Measurements from ENCODE around the gene MYH9.

MYH9 gene

DNA sequence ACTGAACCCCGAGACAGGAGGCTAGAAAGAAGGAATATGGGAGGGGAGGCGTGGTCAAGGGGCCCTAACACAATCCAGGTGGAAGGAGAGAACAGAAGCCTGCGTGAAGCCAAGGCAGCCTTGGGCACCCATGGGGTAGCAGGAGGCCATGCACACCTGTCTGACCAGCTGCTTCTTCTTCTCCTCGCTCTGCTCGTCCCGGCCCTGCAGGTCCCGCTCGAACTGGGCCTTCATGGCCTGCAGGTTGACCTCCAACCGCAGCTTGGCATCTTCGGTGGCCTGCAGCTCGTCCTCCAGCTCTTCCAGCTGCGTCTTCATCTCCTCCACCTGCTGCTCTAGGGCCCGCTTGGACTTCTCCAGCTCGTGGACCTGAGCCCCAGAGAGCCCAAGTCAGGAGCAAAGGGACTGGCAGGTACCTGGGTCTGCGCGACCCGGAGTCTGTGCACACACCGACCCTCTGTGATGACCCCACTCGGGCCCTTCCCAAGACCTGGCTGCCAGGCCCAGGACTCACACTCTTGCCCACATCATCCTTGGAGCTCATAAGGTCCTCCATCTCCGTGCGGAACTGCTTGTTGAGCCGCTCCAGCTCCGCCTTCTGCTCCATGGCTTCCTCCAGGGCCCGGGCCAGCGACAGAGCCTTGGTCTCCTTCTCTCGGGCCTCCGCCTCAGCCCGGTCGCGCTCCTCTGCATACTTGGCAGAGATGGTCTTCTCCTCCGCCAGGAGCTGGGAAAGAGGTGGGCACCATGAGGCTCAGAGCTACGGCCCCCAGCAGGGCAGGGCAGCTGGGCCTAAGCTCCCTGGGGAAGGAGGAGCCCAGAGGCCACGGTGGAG is 99.0 kb downstream of the MYH9 start:
- DNase-seq (ENCODE audit: low read depth): no peak
- TF ChIP-seq, protein P1, sequence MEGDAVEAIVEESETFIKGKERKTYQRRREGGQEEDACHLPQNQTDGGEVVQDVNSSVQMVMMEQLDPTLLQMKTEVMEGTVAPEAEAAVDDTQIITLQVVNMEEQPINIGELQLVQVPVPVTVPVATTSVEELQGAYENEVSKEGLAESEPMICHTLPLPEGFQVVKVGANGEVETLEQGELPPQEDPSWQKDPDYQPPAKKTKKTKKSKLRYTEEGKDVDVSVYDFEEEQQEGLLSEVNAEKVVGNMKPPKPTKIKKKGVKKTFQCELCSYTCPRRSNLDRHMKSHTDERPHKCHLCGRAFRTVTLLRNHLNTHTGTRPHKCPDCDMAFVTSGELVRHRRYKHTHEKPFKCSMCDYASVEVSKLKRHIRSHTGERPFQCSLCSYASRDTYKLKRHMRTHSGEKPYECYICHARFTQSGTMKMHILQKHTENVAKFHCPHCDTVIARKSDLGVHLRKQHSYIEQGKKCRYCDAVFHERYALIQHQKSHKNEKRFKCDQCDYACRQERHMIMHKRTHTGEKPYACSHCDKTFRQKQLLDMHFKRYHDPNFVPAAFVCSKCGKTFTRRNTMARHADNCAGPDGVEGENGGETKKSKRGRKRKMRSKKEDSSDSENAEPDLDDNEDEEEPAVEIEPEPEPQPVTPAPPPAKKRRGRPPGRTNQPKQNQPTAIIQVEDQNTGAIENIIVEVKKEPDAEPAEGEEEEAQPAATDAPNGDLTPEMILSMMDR (conservative IDR thresholded peaks at IDR 0.05; ENCODE audit: low read length): no peak
- no peak overlapping the region for H3K4me3 ChIP-seq (ENCODE audit: low read length)

DNA sequence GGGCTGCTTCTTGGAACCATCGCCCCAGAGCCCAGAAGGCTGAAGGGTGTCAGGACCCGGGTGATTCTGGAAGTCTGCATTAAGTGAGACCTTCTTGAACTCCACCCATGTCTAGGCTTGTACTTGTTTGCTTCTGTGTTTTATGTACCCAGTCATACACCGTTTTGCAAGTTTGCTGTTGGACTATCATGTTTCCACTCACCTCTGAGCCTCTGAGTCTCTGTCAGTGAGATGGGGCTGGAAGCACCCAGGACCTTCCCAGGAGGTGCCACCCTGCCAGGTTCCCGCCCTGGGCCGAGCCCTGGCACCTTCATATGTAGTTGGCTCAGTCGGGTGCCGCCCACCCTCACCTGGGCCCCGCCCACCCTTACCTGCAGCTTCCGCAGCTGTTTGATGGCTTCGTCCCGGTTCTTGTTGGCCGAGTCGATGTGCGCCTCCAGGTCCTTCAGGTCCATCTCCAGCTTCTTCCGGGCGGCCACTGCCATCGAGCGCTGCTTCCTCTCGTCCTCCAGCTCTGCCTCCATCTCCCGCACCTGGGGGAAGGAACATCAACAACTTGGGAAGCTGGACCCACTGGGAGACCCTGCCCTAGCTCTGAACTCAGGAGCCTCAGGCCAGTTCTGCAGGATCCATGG is 99.8 kb downstream of the MYH9 start:
- TF ChIP-seq, protein P1 (conservative IDR thresholded peaks at IDR 0.05; ENCODE audit: low read length): no peak
- H3K4me3 ChIP-seq (ENCODE audit: low read length): no peak overlapping the region

DNA sequence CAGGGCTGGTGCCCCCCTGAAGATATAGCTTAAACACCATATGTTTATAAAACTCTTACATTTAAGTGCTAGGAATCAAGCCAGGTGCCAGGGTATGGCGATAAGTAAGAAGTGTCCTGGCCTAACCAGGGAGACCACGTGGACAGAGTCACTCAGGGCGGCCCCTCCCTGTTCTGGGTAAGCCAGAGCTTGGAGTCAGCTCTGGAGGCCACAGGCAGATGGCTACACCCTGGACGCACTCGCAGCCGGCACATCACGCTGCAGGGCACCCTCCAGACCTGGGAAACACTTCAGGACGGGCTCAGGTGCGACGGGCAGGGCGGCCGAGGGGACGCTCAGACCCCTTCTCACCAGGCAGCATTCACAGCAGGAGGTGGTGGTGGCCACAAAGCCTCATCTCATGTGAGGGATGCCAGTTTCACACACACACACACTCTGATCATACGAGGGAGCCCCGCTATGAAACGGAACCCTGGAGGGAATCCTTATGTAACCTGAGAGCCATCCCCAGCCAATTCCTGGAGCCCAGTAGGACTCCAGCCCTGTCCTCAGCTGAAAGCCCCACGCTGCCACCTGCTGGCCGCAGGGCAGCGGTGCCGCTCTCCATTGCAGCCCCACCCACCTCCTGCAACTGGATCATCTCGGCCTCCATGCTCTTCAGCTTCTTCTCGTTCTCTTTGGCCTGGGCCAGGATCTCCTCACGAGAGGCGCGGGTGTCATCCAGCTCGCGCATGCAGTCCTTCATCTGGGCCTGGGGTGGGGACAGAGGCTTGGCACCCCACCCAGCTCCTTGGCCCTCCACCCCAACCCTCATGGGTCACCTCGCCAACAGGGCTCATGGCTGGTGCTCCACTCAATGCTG is 101.4 kb downstream of the MYH9 start:
- H3K4me3 ChIP-seq (ENCODE audit: low read length): no peak overlapping the region
- TF ChIP-seq, protein P1 (conservative IDR thresholded peaks at IDR 0.05; ENCODE audit: low read length): peak; percentile 93
- peak; percentile 74 for DNase-seq (ENCODE audit: low read depth)

More for the DNA sequence above, 99.8 kb downstream of the MYH9 start:
- DNase-seq (ENCODE audit: low read depth): no peak

DNA sequence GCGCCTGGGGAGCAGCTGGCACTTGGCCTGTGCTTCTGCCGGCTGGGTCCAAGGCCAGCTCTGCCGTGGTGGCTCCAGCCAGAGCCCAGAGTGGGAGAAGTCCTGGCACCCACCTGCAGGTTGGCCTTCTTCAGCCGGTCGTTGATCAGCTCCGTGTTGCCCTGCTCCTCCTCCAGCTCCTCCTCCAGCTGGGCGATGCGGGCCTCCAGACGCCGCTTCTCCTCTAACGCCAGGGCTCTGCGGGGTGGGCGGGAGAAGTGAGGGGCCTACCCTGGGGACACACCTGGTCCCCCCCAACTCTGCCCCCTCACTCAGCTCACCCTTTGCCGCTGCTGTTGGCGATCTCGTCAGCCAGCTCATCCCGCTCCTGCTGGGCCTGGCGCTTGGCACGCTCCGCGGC is 102.2 kb downstream of the MYH9 start:
- no peak for DNase-seq (ENCODE audit: low read depth)

DNA sequence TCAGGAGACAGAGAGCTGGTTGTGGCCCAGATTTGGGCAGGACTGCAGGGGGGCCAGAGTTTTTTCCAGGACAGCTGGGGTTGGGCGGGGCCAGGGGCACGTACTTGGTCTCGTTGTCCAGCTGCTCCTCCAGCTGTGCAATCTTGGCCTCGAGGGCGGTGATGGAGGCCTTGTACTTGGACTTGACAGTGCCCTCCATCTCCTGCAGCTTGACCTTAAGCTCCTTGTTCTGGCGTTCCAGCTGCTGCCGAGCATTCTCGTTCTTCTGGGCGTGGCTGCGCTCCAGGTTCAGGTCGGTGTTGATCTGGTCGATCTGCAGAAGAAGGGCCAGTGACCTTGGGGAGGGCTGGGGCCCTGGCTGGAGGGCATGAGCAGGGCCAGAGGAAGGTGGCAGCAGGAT is 102.8 kb downstream of the MYH9 start:
- TF ChIP-seq, protein P1 (conservative IDR thresholded peaks at IDR 0.05; ENCODE audit: low read length): no peak
- no peak overlapping the region for H3K4me3 ChIP-seq (ENCODE audit: low read length)
- DNase-seq (ENCODE audit: low read depth): no peak

More for the DNA sequence above, 102.2 kb downstream of the MYH9 start:
- no peak overlapping the region for H3K4me3 ChIP-seq (ENCODE audit: low read length)
- TF ChIP-seq, protein P1 (conservative IDR thresholded peaks at IDR 0.05; ENCODE audit: low read length): no peak

DNA sequence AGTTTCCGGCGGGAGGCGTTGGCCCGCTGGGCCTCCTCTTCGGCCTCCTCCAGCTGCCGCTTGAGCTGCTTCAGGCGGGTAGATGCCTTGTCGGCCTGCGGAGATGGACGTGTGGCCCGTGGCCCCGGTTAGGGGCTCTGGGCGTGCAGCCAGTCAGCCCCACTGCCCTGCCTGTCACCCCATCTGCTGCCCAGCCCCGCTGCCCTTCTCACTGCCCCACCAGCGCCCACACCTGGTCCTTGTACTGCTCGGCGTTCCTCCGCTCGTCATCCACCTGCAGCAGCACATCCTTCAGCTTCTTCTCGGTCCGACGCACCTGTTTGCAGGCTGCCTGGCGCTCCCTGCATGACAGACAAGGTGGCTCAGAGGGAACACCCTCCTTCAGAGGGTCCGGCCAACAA is 103.6 kb downstream of the MYH9 start:
- H3K4me3 ChIP-seq (ENCODE audit: low read length): no peak overlapping the region
- TF ChIP-seq, protein P1 (conservative IDR thresholded peaks at IDR 0.05; ENCODE audit: low read length): no peak
- no peak for DNase-seq (ENCODE audit: low read depth)

Data from AG10803 (cell line).